ENCODE data around the gene EPB41L4A.
A peak's percentile ranks its signal among the peaks of the same experiment; 100 is the strongest.

Gene EPB41L4A

DNA sequence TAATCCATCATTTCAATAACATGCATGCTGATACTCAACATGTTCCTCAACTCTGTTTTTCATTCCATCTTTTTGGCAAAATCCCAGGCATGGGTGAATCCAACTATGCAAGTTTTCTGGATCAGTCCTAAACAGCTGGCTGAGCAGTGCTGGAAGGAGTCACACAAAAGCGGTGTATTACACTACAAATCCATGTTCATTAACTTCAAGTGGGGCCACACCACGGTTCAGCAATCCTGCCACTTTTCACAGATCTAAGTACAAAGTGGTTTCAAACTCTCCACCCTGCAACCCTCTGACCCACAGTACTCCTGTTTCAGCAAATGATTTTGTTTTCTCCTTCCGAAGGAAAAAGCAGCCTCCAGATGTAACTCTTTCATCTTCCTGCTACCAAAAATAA is 222.5 kb downstream of the EPB41L4A start:
- peak; percentile 70 for DNase-seq

DNA sequence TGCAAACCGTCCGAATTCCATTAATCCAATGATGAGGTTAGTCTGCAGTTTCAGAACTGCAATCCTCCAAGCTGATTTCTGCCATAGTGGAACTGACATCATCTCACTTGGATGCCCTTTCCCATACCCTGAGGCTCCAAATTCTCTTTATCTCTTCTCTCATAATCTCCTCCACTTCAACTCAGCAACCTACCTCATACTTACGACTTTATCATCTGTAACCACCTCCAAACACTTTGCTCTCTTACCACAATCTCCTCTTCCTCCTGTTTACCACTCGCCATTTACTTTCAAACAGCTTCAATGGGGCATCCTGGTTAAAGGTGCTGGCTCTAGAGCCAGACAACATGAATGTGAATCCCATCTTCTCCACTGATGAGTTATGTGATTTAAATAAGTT is 223.2 kb downstream of the EPB41L4A start:
- no peak for DNase-seq

DNA sequence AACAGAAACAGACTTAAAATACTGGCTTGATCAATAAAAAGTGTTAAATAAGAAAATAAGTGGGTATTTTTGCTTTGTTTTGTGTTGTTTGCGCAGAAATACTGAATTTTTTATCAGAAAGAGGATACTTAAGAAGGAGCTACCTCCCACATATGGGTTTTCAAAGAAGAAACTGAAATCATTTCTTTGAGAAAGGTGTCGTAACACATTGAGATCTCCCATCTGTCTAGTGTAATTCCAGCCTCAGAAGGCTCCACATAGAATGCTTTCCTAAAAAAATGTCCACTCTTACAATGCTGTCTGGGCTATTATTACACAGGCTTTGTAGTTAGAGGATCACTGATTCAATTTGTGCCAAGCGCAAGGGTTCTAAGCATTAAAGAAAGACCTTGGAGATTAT is 226.2 kb downstream of the EPB41L4A start:
- no peak for DNase-seq

DNA sequence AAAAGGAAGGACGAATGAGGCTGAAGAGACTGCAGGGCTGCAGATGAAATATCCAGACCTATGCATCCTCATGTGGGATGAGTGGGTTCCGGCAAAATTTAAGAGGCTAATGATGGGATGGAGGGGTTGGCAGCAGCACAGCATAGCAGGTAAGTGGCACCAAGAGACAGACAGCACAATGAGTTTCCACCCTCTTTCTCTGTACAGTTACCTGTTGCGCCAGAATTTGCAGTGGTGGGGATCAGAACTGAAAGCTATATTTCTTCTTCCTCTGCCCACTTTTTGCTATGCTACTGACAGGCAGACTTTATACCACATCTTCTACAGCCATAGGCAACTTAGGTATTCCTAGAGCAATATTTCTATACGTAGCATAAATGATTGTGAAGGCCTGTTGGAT is 227.0 kb downstream of the EPB41L4A start:
- DNase-seq = no peak

DNA sequence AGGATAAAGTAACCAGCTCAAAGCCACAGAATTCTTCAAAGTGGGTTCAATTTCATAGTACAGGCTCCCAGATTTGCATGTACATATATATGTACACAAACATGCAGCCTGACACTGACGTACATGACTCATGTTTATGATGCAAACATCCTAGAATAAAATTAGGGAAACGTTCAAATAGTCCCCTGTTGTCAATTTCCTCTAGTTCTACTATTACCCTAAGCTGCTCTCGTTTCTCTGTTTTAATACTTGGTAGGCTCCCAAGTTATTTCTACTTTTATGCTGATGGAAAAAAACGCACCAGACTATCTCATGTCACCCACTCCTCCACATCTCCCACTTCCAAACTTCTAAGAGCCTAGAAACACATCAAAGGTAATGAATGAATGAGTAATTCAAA is 229.7 kb downstream of the EPB41L4A start:
- no peak for DNase-seq

DNA sequence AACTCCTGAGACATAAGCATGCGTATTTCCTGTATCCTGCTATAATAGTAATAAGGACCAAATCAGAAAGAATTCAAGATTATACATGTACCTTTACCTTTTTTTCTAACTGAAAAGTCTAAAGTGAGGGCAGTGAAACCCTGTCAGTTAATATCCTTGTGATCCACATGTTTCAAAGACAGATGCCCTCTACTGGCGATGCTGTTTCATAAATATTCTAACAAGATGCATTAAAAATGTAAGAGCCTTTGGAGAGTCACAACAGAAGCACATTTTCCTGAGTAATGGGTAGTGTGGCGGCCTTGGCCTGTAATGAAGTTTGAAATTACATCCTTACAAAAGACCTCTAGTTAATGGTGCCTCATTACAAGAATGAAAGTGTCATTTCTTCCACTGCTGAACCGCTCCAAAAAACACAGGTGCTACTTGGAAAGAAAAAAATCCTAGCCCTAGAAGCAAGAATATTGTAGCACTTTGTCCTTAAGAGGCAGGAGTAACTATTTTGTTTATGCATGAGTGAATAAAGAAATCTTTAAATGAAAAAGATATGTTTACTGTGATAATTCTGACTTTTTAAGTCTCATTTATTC is 232.6 kb downstream of the EPB41L4A start:
- DNase-seq = no peak

DNA sequence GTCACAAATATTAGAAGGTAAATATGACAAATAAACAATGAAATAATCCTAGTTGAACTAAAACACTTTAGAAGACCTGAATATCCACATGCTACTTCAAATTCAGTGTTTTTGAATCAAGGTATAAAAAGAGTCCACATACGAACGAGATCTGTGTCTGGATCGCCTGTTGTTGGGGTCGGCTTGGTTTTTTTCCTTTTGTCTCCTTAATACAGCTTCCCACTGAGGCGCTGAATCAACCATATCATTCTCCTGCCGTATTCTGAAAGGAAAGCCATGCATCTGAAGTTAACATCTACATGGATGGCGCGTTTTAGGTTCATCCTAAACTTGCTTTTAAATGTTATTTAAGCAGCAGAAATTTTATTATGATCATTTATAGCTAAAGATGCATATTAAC is 235.2 kb downstream of the EPB41L4A start:
- no peak for DNase-seq

DNA sequence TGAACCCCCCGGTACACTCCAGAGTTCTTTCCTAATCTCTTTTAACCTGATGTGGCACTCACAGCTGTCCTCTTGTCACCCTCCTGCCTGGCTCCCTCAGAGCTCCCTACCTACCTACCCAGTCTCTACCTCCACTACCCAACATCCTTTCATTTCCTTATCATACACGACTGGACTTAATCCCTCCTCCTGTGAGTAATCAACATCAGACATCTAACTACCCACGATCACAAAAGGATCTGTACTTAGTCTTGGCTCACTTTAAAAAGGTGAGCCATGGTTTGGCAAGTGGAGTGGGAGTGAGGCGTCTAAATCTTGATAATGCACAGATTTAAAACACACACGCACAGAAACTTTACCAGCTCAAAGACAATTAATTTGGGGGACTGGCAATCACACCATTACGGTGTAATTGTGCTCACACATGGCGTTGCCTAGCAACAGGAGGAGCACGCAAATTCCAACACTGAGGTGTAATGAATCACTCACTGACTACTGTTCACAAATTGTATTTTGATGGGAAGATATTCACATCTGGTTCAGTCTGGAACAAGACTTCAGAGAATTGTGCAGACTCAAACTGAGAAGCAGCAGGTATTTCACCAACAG is 235.9 kb downstream of the EPB41L4A start:
- no peak for DNase-seq

DNA sequence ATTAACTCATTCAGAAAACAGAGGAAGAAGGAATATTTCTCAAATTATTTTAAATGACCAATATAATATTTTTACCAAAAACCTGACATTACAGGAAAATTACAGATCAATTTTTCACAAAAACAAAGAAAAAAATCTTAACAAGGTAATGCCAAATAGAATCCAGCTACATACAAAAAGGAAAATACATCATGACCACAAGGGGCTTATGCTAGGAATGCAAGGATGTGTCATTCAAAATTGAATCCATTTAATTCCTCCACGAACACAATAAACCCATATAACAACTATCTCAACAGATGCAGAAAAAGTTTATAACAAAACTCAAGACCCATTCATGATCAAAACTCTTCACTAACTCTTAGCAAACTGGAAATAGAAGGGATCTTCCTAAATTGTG is 239.8 kb downstream of the EPB41L4A start:
- no peak for DNase-seq

DNA sequence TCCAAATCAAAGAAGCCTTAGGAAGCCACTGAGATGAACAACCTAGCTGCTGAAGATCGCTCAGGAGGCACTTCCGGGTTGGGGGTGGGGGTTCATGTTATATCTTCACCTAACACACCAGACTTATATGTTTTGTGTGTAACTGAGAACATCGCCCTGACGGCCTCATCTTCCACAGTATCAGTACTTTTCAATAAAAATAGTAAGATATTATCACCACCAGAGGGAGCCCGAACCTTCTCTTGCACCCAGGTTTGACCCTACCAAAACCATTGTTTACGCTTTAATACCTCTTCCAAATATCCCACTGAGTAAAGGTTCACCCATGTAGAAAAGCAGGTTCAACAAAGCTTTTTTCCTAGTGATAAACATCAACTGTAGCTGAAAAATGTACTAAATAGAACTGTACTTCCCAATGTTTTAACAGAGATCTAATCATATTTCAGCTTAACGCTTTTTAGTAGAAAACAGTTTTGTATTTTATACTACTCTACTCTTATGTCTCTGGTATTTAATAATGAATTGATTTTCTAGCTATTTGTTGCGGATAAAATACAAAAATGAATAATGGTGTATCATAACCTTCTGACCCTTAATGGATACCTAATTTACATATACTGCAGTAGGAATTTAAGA is 244.0 kb downstream of the EPB41L4A start:
- DNase-seq = peak; percentile 7

DNA sequence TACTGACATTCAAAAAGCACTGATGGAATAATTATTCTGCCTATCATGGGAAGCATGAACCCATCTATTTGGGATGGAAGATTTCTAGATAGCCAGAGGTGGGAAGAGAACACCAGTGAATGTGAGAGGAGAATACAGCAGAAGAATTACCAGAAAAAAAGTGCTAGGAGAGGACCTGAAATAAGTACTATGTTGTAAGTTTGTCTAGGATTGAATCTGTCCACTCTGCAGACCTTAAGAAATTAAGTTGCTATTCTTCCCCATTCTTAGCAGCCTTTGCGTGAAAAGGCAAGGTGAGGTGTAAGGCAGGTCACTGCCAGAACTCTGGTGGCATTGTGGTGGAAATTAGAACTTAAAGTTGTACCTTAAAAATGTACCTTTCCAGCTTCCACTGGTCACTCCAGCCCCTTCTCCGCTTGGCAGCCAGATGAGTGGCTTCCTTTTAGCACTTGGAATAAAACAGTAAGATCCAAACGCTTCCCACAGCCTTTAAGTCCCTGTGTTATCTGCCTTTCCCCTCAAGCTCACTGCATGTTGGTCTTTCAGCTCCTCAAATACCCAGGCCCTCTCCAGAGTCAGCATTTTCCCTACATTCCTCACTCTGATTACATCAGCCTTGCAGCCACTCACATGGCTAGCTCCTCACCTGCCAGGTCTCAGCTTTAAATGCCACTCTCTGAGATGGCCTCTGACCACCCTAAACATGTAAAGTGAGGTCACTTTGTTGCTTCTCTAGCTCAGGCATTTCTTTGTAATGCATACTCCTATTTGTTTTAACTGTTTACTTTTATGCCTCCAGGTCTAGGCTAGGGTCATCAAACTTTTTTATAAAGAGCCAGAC is 253.0 kb downstream of the EPB41L4A start:
- DNase-seq = no peak

DNA sequence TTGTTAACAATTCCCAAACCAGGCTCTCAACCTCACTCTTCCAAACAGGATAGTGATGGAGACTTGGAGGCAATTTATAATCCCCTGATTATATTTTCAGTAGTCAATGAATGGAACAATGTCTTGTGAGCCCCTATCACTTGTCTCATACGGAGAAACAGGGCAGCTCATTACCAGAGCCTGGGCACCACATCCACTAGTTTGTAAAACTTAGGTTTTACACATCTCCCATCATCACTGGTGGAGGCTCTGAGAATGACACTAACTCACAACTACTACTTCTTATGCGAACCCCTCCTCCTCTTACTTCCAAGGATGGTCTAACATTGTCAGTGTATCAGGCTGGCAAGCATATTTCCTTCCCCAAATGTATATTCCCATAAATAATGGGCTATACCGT is 253.7 kb downstream of the EPB41L4A start:
- DNase-seq = no peak

DNA sequence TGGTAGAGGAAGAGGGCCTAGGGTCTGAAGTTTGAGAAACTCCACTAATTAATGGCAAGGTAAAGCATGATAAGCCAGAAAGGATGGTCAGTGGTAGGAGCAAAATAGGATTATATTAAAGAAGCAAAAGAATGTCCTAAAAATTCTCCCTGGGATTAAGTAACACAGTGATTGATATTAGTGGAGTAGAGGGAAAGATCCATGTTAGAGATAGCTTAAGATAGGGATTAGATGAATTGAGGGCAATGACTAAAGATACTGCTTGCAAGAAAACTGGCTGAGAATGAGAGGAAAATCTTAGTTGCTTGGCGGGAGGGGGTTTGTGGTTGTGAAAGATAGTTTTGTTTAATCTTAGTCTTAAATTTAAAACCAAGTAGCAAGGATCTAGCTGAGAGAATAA is 255.6 kb downstream of the EPB41L4A start:
- DNase-seq = no peak

DNA sequence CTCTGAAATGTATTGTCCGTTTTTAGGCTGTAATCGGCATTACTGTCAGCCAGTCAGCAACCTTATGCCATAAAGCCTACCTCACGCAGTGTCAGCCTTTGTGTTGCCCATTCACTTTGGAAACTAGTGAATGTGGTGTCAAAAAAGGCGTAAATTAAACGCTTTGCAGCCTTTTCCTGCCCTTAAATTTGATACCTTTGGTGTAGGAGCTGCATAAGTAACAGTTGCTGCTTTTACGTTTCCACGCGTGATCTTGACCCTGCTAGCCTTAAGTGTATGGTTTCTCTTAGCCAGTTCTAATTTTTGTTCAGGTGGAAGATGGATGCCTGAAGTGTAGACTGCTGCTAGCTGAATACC is 257.7 kb downstream of the EPB41L4A start:
- no peak for DNase-seq

DNA sequence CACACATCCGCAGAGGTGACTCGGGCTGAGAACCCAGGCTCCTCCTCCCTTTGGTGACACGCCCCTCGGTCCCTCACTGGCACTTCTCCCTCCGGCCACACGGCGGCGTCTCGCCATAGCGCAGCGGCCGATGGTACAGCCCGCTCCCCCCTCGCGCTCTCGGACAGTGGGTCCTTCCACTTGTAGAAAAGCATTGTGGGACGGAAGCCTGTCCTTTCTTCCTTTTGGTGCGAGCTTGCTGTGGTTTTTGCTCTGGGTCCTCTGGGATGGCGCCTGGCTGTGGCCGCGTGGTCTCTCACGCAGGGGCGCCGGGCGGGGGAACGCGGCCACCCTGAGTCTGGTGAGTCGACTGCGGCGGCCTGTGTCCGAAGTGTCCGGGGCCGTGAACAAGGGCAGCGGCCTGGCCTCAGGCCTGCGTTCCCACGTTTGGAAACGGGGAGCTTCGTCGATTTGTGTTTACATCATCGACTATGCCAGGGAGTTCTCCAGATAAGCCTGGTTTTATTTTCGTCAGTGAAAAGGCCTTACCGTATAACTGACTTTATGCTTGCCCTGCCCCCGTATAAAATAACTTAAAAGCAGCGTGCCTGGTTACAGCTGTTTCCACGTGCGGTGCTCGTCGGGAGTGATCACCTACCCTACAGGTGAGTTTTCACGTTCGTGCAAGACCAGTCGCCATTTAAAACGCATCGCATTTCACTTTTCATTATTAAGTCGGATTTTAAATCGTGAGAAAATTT is 258.3 kb downstream of the EPB41L4A start:
- DNase-seq = peak; percentile 22

DNA sequence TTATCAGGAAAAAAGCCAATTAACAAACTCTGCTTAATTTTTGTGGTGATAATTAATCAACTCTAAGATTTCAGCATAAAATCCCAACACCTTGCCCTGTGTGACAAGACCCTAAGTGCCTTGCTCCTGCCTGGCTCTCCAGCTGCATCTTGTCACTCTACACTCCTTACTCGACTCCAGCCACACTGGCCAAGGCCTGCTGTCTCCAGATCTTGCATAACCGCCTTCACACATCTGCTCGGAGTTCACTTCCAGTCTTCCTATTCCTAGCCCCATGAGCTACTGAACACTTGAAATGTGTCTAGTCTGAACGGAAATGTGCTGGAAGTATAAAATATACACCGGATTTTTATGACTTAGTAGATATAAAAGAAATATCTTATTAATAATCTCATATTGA is 259.6 kb downstream of the EPB41L4A start:
- DNase-seq = no peak

DNA sequence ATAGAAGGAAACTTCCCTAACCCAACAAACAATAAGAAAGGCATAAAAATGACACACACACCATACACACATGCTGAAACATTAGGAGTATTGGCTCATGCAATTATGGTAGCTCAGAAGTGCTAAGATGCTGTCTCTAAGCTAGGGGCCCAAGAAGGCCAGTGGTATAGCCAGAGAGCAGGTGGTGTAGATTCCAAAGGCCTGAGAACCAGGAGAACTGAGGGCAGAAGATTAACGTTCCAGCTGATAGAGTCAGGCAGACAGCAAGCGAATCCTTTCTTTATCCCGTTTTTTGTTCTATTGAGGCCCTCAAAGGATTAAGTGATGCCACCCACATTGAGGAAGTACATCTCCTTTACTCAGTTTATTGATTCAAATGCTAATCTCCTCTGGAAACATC is 262.9 kb downstream of the EPB41L4A start:
- DNase-seq = no peak

DNA sequence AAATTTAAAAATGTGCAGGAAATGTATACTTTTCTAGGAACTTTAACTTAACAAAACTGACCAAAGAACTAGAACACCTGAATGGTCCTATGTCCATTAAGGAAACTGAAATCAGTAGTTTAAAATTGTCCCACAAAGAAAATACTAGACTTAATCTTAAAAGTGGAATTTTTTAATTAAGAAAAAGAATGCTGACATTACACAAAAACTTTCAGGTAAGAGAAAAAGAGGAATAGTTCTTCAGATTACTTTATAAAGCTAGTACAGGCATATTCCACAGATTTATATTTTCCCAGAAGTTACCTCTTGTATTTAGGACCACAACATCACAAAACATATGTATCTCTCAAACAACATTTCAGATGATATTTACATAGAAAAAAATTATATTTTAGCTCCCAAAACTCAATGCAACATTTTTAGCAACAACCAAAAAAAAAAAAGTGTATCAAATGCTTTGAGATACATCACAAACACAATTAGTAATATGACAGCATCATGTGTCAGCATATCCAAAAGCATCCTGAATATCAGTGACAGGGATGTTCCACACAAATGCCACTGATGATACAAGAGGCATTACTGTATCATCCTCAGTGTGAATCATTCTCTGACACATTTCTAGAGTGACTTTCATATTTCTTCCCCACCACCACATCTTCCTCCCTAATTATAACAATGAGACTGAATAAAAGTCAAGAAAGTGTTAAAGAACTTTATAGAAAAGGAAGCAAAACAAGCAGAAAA is 264.0 kb downstream of the EPB41L4A start:
- DNase-seq = no peak

DNA sequence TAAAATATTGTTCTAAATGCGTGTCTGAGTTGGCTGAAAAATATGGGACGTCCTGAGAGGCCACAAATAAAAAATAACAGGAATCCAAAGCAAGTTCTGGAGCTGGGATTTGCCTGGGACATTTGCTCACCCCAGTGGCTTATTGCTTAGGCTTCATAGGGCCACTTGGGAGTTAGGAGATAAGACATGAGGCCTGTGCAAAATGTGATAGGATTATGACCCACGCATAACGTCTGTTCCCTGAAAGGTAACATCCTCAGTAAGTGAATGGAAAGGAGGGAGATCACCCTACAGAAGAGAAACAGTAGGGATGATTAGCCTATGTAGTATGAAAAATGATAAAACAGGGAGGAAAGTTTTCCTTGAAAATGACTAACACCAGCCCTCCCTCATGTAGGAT is 269.4 kb downstream of the EPB41L4A start:
- no peak for DNase-seq

DNA sequence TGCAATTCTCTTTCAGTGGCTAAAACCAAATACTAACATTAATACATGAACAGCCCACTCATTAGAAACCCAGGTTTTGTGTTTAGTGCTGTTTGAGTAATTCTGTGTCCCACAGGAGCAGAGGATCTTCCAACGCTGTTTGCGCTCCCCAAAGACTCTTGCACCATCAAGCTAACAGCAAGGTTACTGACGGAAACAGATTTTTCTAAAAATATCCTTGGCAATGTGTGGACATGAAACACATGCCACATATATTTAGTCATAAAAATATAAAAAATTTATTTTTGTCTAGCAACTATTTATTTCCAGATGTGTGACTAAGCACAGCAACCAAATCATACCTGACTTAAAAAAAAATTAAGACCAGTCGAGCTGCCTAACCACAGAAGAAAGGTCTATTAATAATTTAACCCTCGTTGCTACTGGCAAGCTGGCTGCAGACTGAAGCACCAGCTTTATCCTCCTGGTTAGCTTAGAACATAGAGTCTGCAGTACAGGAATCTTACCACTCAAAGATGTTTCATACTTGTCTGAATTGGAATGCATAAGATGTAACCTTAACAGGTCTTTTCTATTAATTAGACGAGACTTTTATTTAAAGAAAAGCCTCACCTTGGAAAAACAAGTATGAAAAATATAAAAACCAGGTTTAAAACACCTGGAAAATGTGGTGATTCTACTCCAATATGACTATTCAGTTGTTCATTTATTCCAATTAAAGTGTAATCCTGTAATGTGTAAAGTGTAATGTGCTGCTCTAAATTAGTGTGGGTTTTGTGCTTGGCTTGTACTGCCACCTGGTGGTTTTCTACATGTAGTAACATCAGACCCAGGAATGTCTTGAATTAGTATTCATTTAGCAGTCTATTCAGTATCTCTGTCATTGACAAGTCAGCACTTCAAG is 272.5 kb downstream of the EPB41L4A start:
- peak; percentile 17 for DNase-seq

DNA sequence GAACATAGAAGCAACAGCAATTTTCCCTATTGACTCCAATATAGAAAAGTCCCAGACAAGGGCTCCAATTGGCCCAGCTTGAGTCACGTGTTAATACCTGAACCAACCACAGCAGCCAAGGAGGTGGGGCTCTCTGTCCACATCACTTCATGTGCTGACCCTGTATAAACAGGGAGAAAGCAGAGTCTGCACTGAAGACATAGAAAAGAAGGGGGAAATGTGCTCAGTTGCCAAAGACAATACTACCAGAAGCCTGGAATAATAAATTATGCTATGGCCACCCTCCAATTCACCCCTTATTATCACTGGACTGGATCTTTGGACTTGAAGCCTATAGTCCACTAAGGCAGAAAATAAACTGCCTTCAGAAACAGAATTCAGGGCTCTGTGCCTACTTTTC is 275.4 kb downstream of the EPB41L4A start:
- DNase-seq = no peak
